Endothelial cell of umbilical vein (primary cell): ENCODE results near the gene CCDC59. TPM values are rescaled to one million over a fixed set of nuclear protein-coding genes. Genes with fewer than 3 reads are reported as not detected.

Experiments
- BruUV-seq: library from RNA; stranded (reverse); fragments of 400-500 nt; replicated peaks from 2 replicates; lab custom pipeline; 2021; lab: Mats Ljungman, UMichigan
- CTCF ChIA-PET: fragments of 300-600, 350-600 bp; sonication (Branson Sonifier 250); formaldehyde crosslinking; loops from one replicate; lab custom pipeline; 2021; ENCODE audit warnings: antibody characterized with exemption, inconsistent platforms; lab: Charles Lee
- POLR2A ChIA-PET: fragments of 300-600, 350-600 bp; sonication (Branson Sonifier 250); formaldehyde crosslinking; loops from one replicate; lab custom pipeline; 2021; ENCODE audit warnings: antibody characterized with exemption, inconsistent platforms; lab: Charles Lee
- DNase-seq: peaks from one replicate; pipeline ENCODE4 v3.0.0-alpha.2; 2011; ENCODE audit warnings: low read depth, low spot score
- FAIRE-seq: peaks from 2 replicates; lab custom pipeline; 2011; peaks lifted over from hg19 to GRCh38; lab: Jason Lieb, UNC
- H2AFZ ChIP-seq: 2 replicates; pipeline ENCODE4 v1.6.0; 2012; ENCODE audit warnings: low read depth, low read length, control low read depth, inconsistent platforms
- H3K27ac ChIP-seq: 2 replicates; pipeline ENCODE4 v1.5.1; 2011; ENCODE audit warnings: low read depth, mild to moderate bottlenecking, control low read depth, low read length, moderate library complexity; ENCODE audit not compliant: insufficient read depth
- H3K27me3 ChIP-seq, 2 experiments: 2 replicates each; pipeline versions ENCODE4 v1.6.0 to v1.6.1; 2011; ENCODE audit warnings: low read length in 2 of 2, mixed read lengths in 1 of 2; ENCODE audit not compliant: control insufficient read depth in 2 of 2, insufficient read depth in 2 of 2
- H3K36me3 ChIP-seq, 2 experiments: 2 replicates in 1 of 2; 3 replicates in 1 of 2; pipeline ENCODE4 v1.5.1; 2011; ENCODE audit warnings: low read length in 2 of 2, mild to moderate bottlenecking in 1 of 2, moderate library complexity in 1 of 2; ENCODE audit not compliant: control insufficient read depth in 2 of 2, insufficient read depth in 2 of 2; ENCODE audit errors: extremely low read depth in 1 of 2
- H3K4me1 ChIP-seq: 3 replicates; pipeline ENCODE4 v1.5.1; 2011; ENCODE audit warnings: mild to moderate bottlenecking, low read length; ENCODE audit not compliant: control insufficient read depth, insufficient read depth; ENCODE audit errors: extremely low read depth
- H3K4me2 ChIP-seq: 2 replicates; pipeline ENCODE4 v1.6.1; 2011; ENCODE audit warnings: low read length, control low read depth, mixed read lengths; ENCODE audit not compliant: insufficient read depth
- H3K4me3 ChIP-seq, 3 experiments: fragments of 200-600 bp in 1 of 3; sonication (generic), shearing (Covaris generic) in 1 of 3; replicated peaks in 1 of 3; 2 replicates each; pipeline ENCODE4 v1.5.1; 2011 to 2016; ENCODE audit warnings: control low read depth in 3 of 3, low read length in 3 of 3, mild to moderate bottlenecking in 2 of 3, inconsistent platforms in 1 of 3, low read depth in 1 of 3, moderate library complexity in 1 of 3; ENCODE audit not compliant: insufficient read depth in 1 of 3
- H3K79me2 ChIP-seq: 2 replicates; pipeline ENCODE4 v1.6.0; 2012; ENCODE audit warnings: low read length, inconsistent platforms; ENCODE audit not compliant: control insufficient read depth, insufficient read depth
- H3K9ac ChIP-seq: replicated peaks from 2 replicates; pipeline ENCODE3; 2011; ENCODE audit warnings: low read length, control low read depth; ENCODE audit not compliant: insufficient read depth; ENCODE audit errors: extremely low read depth
- H3K9me1 ChIP-seq: replicated peaks from 3 replicates; pipeline ENCODE4 v1.6.0; 2011; ENCODE audit warnings: mild to moderate bottlenecking, low read length; ENCODE audit not compliant: control insufficient read depth, insufficient read depth; ENCODE audit errors: extremely low read depth
- H3K9me3 ChIP-seq: replicated peaks from 2 replicates; pipeline ENCODE4 v1.5.1; 2012; ENCODE audit warnings: low read length, inconsistent platforms; ENCODE audit not compliant: control insufficient read depth, insufficient read depth
- H4K20me1 ChIP-seq: replicated peaks from 2 replicates; pipeline ENCODE3; 2011; ENCODE audit warnings: mild to moderate bottlenecking, low read length; ENCODE audit not compliant: control insufficient read depth, insufficient read depth; ENCODE audit errors: extremely low read depth
- EZH2 ChIP-seq: IDR thresholded peaks from 2 replicates; pipeline ENCODE4 v1.6.1; 2012; ENCODE audit warnings: borderline replicate concordance, low read depth, mild to moderate bottlenecking, moderate library complexity, low read length, inconsistent platforms; ENCODE audit not compliant: severe bottlenecking
- FOS ChIP-seq: IDR thresholded peaks from 2 replicates; pipeline ENCODE4 v1.6.1; 2011; ENCODE audit warnings: mild to moderate bottlenecking, low read length, moderate library complexity, borderline replicate concordance; ENCODE audit not compliant: insufficient read depth
- GATA2 ChIP-seq: IDR thresholded peaks from 2 replicates; pipeline ENCODE4 v1.7.0; 2011; ENCODE audit warnings: low read depth, mild to moderate bottlenecking, moderate library complexity, mixed read lengths, low read length; ENCODE audit not compliant: insufficient read length, insufficient read depth
- JUN ChIP-seq: IDR thresholded peaks from 2 replicates; pipeline ENCODE4 v1.6.1; 2011; ENCODE audit warnings: borderline replicate concordance, low read depth; ENCODE audit not compliant: insufficient read length, insufficient read depth
- MAX ChIP-seq: IDR thresholded peaks from 2 replicates; pipeline ENCODE4 v1.6.1; 2011; ENCODE audit not compliant: insufficient read depth, insufficient read length
- MYC ChIP-seq: IDR thresholded peaks from one replicate; pipeline ENCODE4 v1.6.1; 2011; ENCODE audit warnings: mild to moderate bottlenecking, low read depth, low read length
- POLR2A ChIP-seq: IDR thresholded peaks from 2 replicates; pipeline ENCODE4 v1.6.1; 2012; ENCODE audit warnings: low read depth, mild to moderate bottlenecking, control low read depth, low read length
- POLR2AphosphoS5 ChIP-seq: IDR thresholded peaks from 2 replicates; pipeline ENCODE4 v1.6.1; 2012; ENCODE audit warnings: low read depth, mild to moderate bottlenecking, control low read depth, low read length, moderate library complexity; ENCODE audit not compliant: insufficient read depth
- dilution Hi-C: fragments of 300-500 bp; cut with MboI; formaldehyde crosslinking; loops from one replicate; pipeline ENCODE4 v1.15.0; 2019; ENCODE audit warnings: low sequenced_read_pairs; ENCODE audit not compliant: extremely low pct_ligation_motif_present
- intact Hi-C: fragments of 100-400 bp; cut with micrococcal nuclease; formaldehyde crosslinking; loops from one replicate; pipeline ENCODE4 v1.10.0; 2022
- polyA plus RNA-seq, 4 experiments: library from polyadenylated mRNA; depleted of rRNA in 3 of 4; stranded (reverse) in 3 of 4; unstranded in 1 of 4; fragments of >200 nt; gene quantifications; 2 replicates each; pipeline versions ENCODE4 v1.2.1 to v1.2.3, GENCODE V29; 2011 to 2012; ENCODE audit warnings: missing spikeins in 1 of 4
- total RNA-seq: library from RNA; stranded (reverse); gene quantifications from 2 replicates; pipeline ENCODE4 v1.2.3, GENCODE V29; 2021
- TF ChIP-seq, protein P1 (sequence below), 2 donors: IDR thresholded peaks; 1 replicate in 1 of 2; 2 replicates in 1 of 2; pipeline ENCODE4 v1.5.1; 2011; ENCODE audit warnings: low read length in 2 of 2, mild to moderate bottlenecking in 2 of 2, moderate library complexity in 2 of 2, control low read depth in 1 of 2, inconsistent platforms in 1 of 2, low read depth in 1 of 2; ENCODE audit not compliant: insufficient read depth in 1 of 2; ENCODE audit errors: extremely low read depth in 1 of 2

CCDC59 gene
- total and polyA plus RNA-seq, 2 donors (not counting 3 experiments of a cell fraction or from before 2014, with no cell fraction given) = 12.1 to 45.4 TPM

GRCh38 chr12:82363990-82364389, 5.8 kb upstream of the CCDC59 start:
- Histone ChIP-seq H3K4me2 (no peak overlapping the region), H2AFZ (no peak overlapping the region), H3K4me1 (peaks cover 11% of the 10 kb centered on the region), H3K9me1 (no peaks in the 10 kb centered on the region), H3K27me3 (no peaks in the 10 kb centered on the region), H3K27ac (no peak overlapping the region), H3K9ac (no peak overlapping the region), H3K9me3 (no peaks in the 10 kb centered on the region), H3K79me2 (peaks cover 3% of the 10 kb centered on the region), H3K36me3 (no peaks in the 10 kb centered on the region), H3K4me3 (no peak overlapping the region), H4K20me1 (no peaks in the 10 kb centered on the region)
- dilution Hi-C loops = no loop called here
- FAIRE-seq (no peak), DNase-seq (no peak)
- intact Hi-C loops = no loop called here
- BruUV-seq = no TSS peak
- ChIA-PET POLR2A (no interaction called here), CTCF (no interaction called here)
- no peak for TF ChIP-seq JUN
- no peak for TF ChIP-seq POLR2AphosphoS5
- TF ChIP-seq EZH2 = no peak
- no peak for TF ChIP-seq FOS
- no peak for TF ChIP-seq MAX
- TF ChIP-seq POLR2A = no peak
- no peak for TF ChIP-seq GATA2
- TF ChIP-seq MYC = no peak
- TF ChIP-seq, protein P1, sequence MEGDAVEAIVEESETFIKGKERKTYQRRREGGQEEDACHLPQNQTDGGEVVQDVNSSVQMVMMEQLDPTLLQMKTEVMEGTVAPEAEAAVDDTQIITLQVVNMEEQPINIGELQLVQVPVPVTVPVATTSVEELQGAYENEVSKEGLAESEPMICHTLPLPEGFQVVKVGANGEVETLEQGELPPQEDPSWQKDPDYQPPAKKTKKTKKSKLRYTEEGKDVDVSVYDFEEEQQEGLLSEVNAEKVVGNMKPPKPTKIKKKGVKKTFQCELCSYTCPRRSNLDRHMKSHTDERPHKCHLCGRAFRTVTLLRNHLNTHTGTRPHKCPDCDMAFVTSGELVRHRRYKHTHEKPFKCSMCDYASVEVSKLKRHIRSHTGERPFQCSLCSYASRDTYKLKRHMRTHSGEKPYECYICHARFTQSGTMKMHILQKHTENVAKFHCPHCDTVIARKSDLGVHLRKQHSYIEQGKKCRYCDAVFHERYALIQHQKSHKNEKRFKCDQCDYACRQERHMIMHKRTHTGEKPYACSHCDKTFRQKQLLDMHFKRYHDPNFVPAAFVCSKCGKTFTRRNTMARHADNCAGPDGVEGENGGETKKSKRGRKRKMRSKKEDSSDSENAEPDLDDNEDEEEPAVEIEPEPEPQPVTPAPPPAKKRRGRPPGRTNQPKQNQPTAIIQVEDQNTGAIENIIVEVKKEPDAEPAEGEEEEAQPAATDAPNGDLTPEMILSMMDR (IDR thresholded peaks at IDR 0.05; ENCODE audit: extremely low read depth in 1 of 2, insufficient read depth in 1 of 2, low read depth in 1 of 2, low read length in 2 of 2) = no peak
